Fibroblast of villous mesenchyme (primary cell): ENCODE measurements around the gene AQP9. TPM values are rescaled to one million over a fixed set of nuclear protein-coding genes. Genes with fewer than 3 reads are reported as not detected.

Source experiments
- DNase-seq: peaks from one replicate; pipeline ENCODE4 v3.0.0-alpha.2; 2010; ENCODE audit warnings: low read depth
- H3K4me3 ChIP-seq: 2 replicates; pipeline ENCODE4 v1.5.1; 2011; ENCODE audit warnings: low read depth, mild to moderate bottlenecking, low read length
- CTCF ChIP-seq: IDR thresholded peaks from 2 replicates; pipeline ENCODE4 v1.5.1; 2012; ENCODE audit warnings: low read depth, mild to moderate bottlenecking, low read length; ENCODE audit not compliant: insufficient read depth
- total RNA-seq: library from RNA; depleted of rRNA; stranded (reverse); fragments of >200 nt; gene quantifications from 2 replicates; pipeline ENCODE4 v1.2.3, GENCODE V29; 2012

The AQP9 gene
- total RNA-seq, 1 donor = not detected

- no peak for DNase-seq
- no peak for TF ChIP-seq CTCF
- H3K4me3 ChIP-seq = no peak overlapping the region
Measured at GRCh38 chr15:58171476-58172061, 33.4 kb downstream of the AQP9 start.

- H3K4me3 ChIP-seq = no peak overlapping the region
- DNase-seq = no peak
- no peak for TF ChIP-seq CTCF
Measured at GRCh38 chr15:58174709-58175108, 36.5 kb downstream of the AQP9 start.

GRCh38 chr15:58175955-58176354, 37.8 kb downstream of the AQP9 start:
- TF ChIP-seq CTCF = no peak
- H3K4me3 ChIP-seq = no peak overlapping the region
- no peak for DNase-seq

GRCh38 chr15:58178668-58179067, 40.5 kb downstream of the AQP9 start:
- no peak for DNase-seq
- H3K4me3 ChIP-seq = no peak overlapping the region
- TF ChIP-seq CTCF = no peak

- DNase-seq = no peak
- no peak overlapping the region for H3K4me3 ChIP-seq
- no peak for TF ChIP-seq CTCF
Measured at GRCh38 chr15:58179206-58179605, 41.0 kb downstream of the AQP9 start.

- no peak for TF ChIP-seq CTCF
- no peak for DNase-seq
- no peak overlapping the region for H3K4me3 ChIP-seq
Measured at GRCh38 chr15:58179741-58180381, 41.7 kb downstream of the AQP9 start.

GRCh38 chr15:58182460-58183163, 44.4 kb downstream of the AQP9 start:
- peak; percentile 50 for DNase-seq
- no peak overlapping the region for H3K4me3 ChIP-seq
- peak; percentile 87 for TF ChIP-seq CTCF
